K562 (cell line): ENCODE measurements around the gene MEAF6. TPM values are rescaled to one million over a fixed set of nuclear protein-coding genes. Genes with fewer than 3 reads are reported as not detected.
A peak's percentile ranks its signal among the peaks of the same experiment; 100 is the strongest.

ENCODE experiments used
- ADNP ChIP-seq: fragments of 200-800 bp; sonication (Bioruptor generic); IDR thresholded peaks from 2 replicates; pipeline ENCODE4 v1.6.1; 2016; ENCODE audit warnings: missing genetic modification characterization, missing compliant biosample characterization
- BCL6 ChIP-seq: fragments of 250-450 bp; sonication (Bioruptor Pico); IDR thresholded peaks from 2 replicates; pipeline ENCODE4 v1.4.0; 2020
- CCNT2 ChIP-seq: IDR thresholded peaks from 2 replicates; pipeline ENCODE4 v1.6.1; 2011; ENCODE audit warnings: borderline replicate concordance, low read depth, mild to moderate bottlenecking, moderate library complexity, mixed read lengths, low read length; ENCODE audit not compliant: insufficient read length; ENCODE audit errors: extremely low read depth
- CUX1 ChIP-seq: fragments of 200-800 bp; sonication (Bioruptor generic); IDR thresholded peaks from 2 replicates; pipeline ENCODE4 v1.6.1; 2016; ENCODE audit warnings: missing genetic modification characterization, missing compliant biosample characterization
- GTF3C2 ChIP-seq: IDR thresholded peaks from 3 replicates; pipeline ENCODE4 v1.6.1; 2011; ENCODE audit warnings: borderline replicate concordance, mild to moderate bottlenecking, moderate library complexity; ENCODE audit not compliant: insufficient read length; ENCODE audit errors: extremely low read depth
- HEY1 ChIP-seq: fragments of 250-450 bp; sonication (Bioruptor Pico); IDR thresholded peaks from 2 replicates; pipeline ENCODE4 v1.5.0; 2020; ENCODE audit warnings: mild to moderate bottlenecking, moderate library complexity, borderline replicate concordance
- LEF1 ChIP-seq: fragments of 450-650 bp; IDR thresholded peaks from 2 replicates; pipeline ENCODE4 v1.6.1; 2016; ENCODE audit warnings: mild to moderate bottlenecking
- PHF20 ChIP-seq: fragments of 450-650 bp; IDR thresholded peaks from 2 replicates; pipeline ENCODE4 v1.6.1; 2018; ENCODE audit not compliant: partially characterized antibody
- POLR2H ChIP-seq: IDR thresholded peaks from 2 replicates; pipeline ENCODE4 v1.6.1; 2016; ENCODE audit warnings: missing genetic modification characterization, low read depth, mild to moderate bottlenecking, control low read depth, missing compliant biosample characterization, moderate library complexity
- RBM14 ChIP-seq: fragments of 200-400 bp; formaldehyde crosslinking; IDR thresholded peaks from 2 replicates; pipeline ENCODE4 v1.6.1; 2018; ENCODE audit warnings: low read depth, mild to moderate bottlenecking, low read length, moderate library complexity, borderline replicate concordance; ENCODE audit not compliant: insufficient read depth
- RBM25 ChIP-seq: fragments of 200-400 bp; formaldehyde crosslinking; IDR thresholded peaks from 2 replicates; pipeline ENCODE4 v1.6.1; 2018; ENCODE audit warnings: low read length, low read depth, moderate library complexity; ENCODE audit not compliant: severe bottlenecking
- SMAD2 ChIP-seq: fragments of 150-350 bp; IDR thresholded peaks from 2 replicates; pipeline ENCODE4 v1.6.1; 2014; ENCODE audit warnings: low read depth, mild to moderate bottlenecking, low read length
- SMARCA5 ChIP-seq: fragments of 450-650 bp; IDR thresholded peaks from 2 replicates; pipeline ENCODE4 v1.6.1; 2016
- SNAPC5 ChIP-seq: fragments of 250-450 bp; sonication (Bioruptor Pico); IDR thresholded peaks from 2 replicates; pipeline ENCODE4 v1.8.0; 2021; ENCODE audit warnings: moderate library complexity, mild to moderate bottlenecking, inconsistent platforms
- VEZF1 ChIP-seq: fragments of 200-800 bp; sonication (Bioruptor generic); IDR thresholded peaks from 2 replicates; pipeline ENCODE4 v1.6.1; 2017; ENCODE audit warnings: missing genetic modification characterization, missing compliant biosample characterization
- ZBTB7A ChIP-seq: IDR thresholded peaks from 2 replicates; pipeline ENCODE4 v1.6.1; 2011; ENCODE audit warnings: low read depth, mild to moderate bottlenecking, low read length, moderate library complexity, borderline replicate concordance; ENCODE audit not compliant: control insufficient read depth
- polyA plus RNA-seq, 8 experiments: library from polyadenylated mRNA; depleted of rRNA in 4 of 8; stranded (reverse) in 5 of 8; unstranded in 3 of 8; fragments of >200 nt; fragmentation: Nextera tagmentation in 2 of 8; fragmentation: Illumina TruSeq in 1 of 8; extraction: Ambion mirVana in 2 of 8; extraction: Trizol in 1 of 8; gene quantifications; 2 replicates each; pipeline versions ENCODE4 v1.2.1 to v1.2.3, GENCODE V29; 2011 to 2014; ENCODE audit warnings: inconsistent platforms in 1 of 8, missing spikeins in 1 of 8
- total RNA-seq, 7 experiments: library from RNA; depleted of rRNA in 6 of 7; stranded (reverse); fragments of >200 nt in 6 of 7; fragmentation: Illumina TruSeq in 2 of 7; extraction: Trizol in 2 of 7; gene quantifications; 2 replicates each; pipeline versions ENCODE4 v1.2.1 to v1.2.3, GENCODE V29; 2011 to 2021; ENCODE audit warnings: low replicate concordance in 1 of 7

MEAF6 gene
- total and polyA plus RNA-seq, 9 of the 15 experiments (the other 6 are each of a cell fraction or from before 2014, with no cell fraction given), result 55.0 to 151 (median 92.3) TPM

- TF ChIP-seq PHF20, result no peak
- peak; percentile 87 for TF ChIP-seq RBM25
- TF ChIP-seq LEF1, result no peak
- TF ChIP-seq CUX1 (CRISPR knock-in tag), result no peak
- no peak for TF ChIP-seq RBM14
- TF ChIP-seq BCL6 (CRISPR knock-in tag), result no peak
- TF ChIP-seq VEZF1, result no peak
- TF ChIP-seq POLR2H (tag), result no peak
- peak; percentile 71; the same call in 1 of the 2 replicates for TF ChIP-seq ADNP
- no peak for TF ChIP-seq ZBTB7A
- TF ChIP-seq SNAPC5, result no peak
- TF ChIP-seq CCNT2, result no peak
- no peak for TF ChIP-seq SMAD2
- no peak for TF ChIP-seq HEY1 (CRISPR knock-in tag)
- no peak for TF ChIP-seq GTF3C2
- 0 out of 2 replicates have a peak, but pooled peaks have one; percentile 34 for TF ChIP-seq SMARCA5
These were observed 18.9 kb upstream of the MEAF6 start (continued) for GRCh38 chr1:37533317-37534093.
